Neural progenitor cell (in vitro differentiated cells): ENCODE measurements around the gene TENM3. TPM values are rescaled to one million over a fixed set of nuclear protein-coding genes. Genes with fewer than 3 reads are reported as not detected.

ENCODE experiments used
- DNase-seq: peaks from one replicate; pipeline ENCODE4 v3.0.0-alpha.2; 2016; ENCODE audit warnings: low spot score
- H2AFZ ChIP-seq: fragments of 200-600 bp; sonication (generic); replicated peaks from 2 replicates; pipeline ENCODE4 v1.6.1; 2016; ENCODE audit warnings: antibody characterized with exemption
- H3F3A ChIP-seq: fragments of 200-600 bp; sonication (generic); 2 replicates; pipeline ENCODE4 v1.6.1; 2016; ENCODE audit warnings: antibody characterized with exemption, low read depth
- H3K27ac ChIP-seq: fragments of 200-600 bp; sonication (generic); 2 replicates; pipeline ENCODE4 v1.5.1; 2016; ENCODE audit warnings: mild to moderate bottlenecking
- H3K27me3 ChIP-seq: fragments of 200-600 bp; sonication (generic); 2 replicates; pipeline ENCODE4 v1.6.1; 2016; ENCODE audit warnings: mild to moderate bottlenecking, moderate library complexity
- H3K36me3 ChIP-seq: fragments of 200-600 bp; sonication (generic); 2 replicates; pipeline ENCODE4 v1.5.1; 2016
- H3K4me1 ChIP-seq: fragments of 200-600 bp; sonication (generic); 2 replicates; pipeline ENCODE4 v1.6.1; 2016; ENCODE audit warnings: mixed run types
- H3K4me2 ChIP-seq: fragments of 200-600 bp; sonication (generic); 2 replicates; pipeline ENCODE4 v1.6.1; 2016
- H3K4me3 ChIP-seq: fragments of 200-600 bp; sonication (generic); 2 replicates; pipeline ENCODE4 v1.5.1; 2016
- H3K79me2 ChIP-seq: fragments of 200-600 bp; sonication (generic); 2 replicates; pipeline ENCODE4 v1.6.1; 2016; ENCODE audit warnings: low read depth
- H3K9ac ChIP-seq: fragments of 200-600 bp; sonication (generic); 2 replicates; pipeline ENCODE4 v1.6.1; 2016
- H3K9me3 ChIP-seq: fragments of 200-600 bp; sonication (generic); 2 replicates; pipeline ENCODE4 v1.5.1; 2016; ENCODE audit warnings: low read depth
- H4K20me1 ChIP-seq: fragments of 200-600 bp; sonication (generic); 2 replicates; pipeline ENCODE4 v1.6.1; 2016; ENCODE audit warnings: low read depth
- H3K27ac Mint-ChIP-seq: 3 replicates; pipeline ENCODE4 v1.8.0; 2021; ENCODE audit warnings: mixed read lengths
- H3K27me3 Mint-ChIP-seq: 2 replicates; pipeline ENCODE4 v1.8.0; 2022; ENCODE audit warnings: low read depth, mild to moderate bottlenecking, inconsistent platforms, moderate library complexity, mixed read lengths; ENCODE audit not compliant: insufficient read depth
- H3K36me3 Mint-ChIP-seq: 3 replicates; pipeline ENCODE4 v1.8.0; 2021; ENCODE audit warnings: mixed read lengths
- H3K4me1 Mint-ChIP-seq: 3 replicates; pipeline ENCODE4 v1.8.0; 2021; ENCODE audit warnings: mixed read lengths
- H3K4me3 Mint-ChIP-seq: 3 replicates; pipeline ENCODE4 v1.8.0; 2021; ENCODE audit warnings: mild to moderate bottlenecking, moderate library complexity, mixed read lengths
- H3K9me3 Mint-ChIP-seq: 3 replicates; pipeline ENCODE4 v1.8.0; 2020; ENCODE audit warnings: mixed read lengths
- EZH2 ChIP-seq: fragments of 200-600 bp; sonication (generic); IDR thresholded peaks from 2 replicates; pipeline ENCODE4 v1.6.1; 2017; ENCODE audit warnings: antibody characterized with exemption, mild to moderate bottlenecking, moderate library complexity
- EZH2phosphoT487 ChIP-seq: fragments of 200-600 bp; sonication (generic); IDR thresholded peaks from 2 replicates; pipeline ENCODE4 v1.6.1; 2017; ENCODE audit warnings: antibody characterized with exemption
- total RNA-seq: library from RNA; depleted of rRNA; stranded (reverse); fragments of >200 nt; gene quantifications from 2 replicates; pipeline ENCODE4 v1.2.3, GENCODE V29; 2015; ENCODE audit warnings: low replicate concordance
- TF ChIP-seq, protein P1 (sequence below): fragments of 200-600 bp; sonication (generic); IDR thresholded peaks from 2 replicates; pipeline ENCODE4 v1.5.1; 2017; ENCODE audit warnings: antibody characterized with exemption, mild to moderate bottlenecking

TENM3 gene
- total RNA-seq, 1 donor from 2014 or later = 78.7 TPM

DNA sequence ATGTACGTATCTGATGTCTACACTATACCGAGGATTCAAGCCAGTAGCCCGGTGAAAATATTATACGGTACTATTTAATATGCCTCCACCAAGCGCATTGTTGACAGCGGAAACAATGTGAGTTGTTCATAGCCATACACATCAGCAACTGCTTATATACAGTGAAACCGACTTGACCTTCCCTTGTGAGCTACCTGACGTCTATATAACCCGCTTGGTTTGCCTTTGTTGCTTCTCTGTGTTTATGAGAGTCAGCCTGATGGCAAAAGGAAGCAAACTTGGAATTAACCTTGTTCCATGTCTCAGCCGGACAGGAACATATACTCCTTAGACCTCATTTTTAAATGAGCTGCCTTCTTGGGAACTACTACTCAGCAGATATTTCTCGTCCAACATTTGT lies 462.2 kb downstream of the TENM3 start:
- H3K79me2 ChIP-seq = no peaks in the 10 kb centered on the region
- H3F3A ChIP-seq = no peaks in the 10 kb centered on the region
- H3K9me3 Mint-ChIP-seq = no peaks in the 10 kb centered on the region
- no peaks in the 10 kb centered on the region for H3K36me3 ChIP-seq
- H3K4me3 Mint-ChIP-seq = no peak overlapping the region
- H3K4me1 ChIP-seq = no peaks in the 10 kb centered on the region
- H3K9ac ChIP-seq = no peak overlapping the region
- H3K27me3 Mint-ChIP-seq = no peaks in the 10 kb centered on the region
- no peak for DNase-seq
- TF ChIP-seq, protein P1, sequence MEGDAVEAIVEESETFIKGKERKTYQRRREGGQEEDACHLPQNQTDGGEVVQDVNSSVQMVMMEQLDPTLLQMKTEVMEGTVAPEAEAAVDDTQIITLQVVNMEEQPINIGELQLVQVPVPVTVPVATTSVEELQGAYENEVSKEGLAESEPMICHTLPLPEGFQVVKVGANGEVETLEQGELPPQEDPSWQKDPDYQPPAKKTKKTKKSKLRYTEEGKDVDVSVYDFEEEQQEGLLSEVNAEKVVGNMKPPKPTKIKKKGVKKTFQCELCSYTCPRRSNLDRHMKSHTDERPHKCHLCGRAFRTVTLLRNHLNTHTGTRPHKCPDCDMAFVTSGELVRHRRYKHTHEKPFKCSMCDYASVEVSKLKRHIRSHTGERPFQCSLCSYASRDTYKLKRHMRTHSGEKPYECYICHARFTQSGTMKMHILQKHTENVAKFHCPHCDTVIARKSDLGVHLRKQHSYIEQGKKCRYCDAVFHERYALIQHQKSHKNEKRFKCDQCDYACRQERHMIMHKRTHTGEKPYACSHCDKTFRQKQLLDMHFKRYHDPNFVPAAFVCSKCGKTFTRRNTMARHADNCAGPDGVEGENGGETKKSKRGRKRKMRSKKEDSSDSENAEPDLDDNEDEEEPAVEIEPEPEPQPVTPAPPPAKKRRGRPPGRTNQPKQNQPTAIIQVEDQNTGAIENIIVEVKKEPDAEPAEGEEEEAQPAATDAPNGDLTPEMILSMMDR = no peak
- TF ChIP-seq EZH2phosphoT487 (no peak), EZH2 (no peak)
- H3K27ac Mint-ChIP-seq = no peak overlapping the region
- H3K4me3 ChIP-seq = no peak overlapping the region
- H3K4me1 Mint-ChIP-seq = no peaks in the 10 kb centered on the region
- no peak overlapping the region for H3K4me2 ChIP-seq
- no peaks in the 10 kb centered on the region for H3K27me3 ChIP-seq
- H3K36me3 Mint-ChIP-seq = peaks cover 29% of the 10 kb centered on the region
- no peak overlapping the region for H2AFZ ChIP-seq
- no peaks in the 10 kb centered on the region for H4K20me1 ChIP-seq
- no peak overlapping the region for H3K27ac ChIP-seq
- H3K9me3 ChIP-seq = no peaks in the 10 kb centered on the region

DNA sequence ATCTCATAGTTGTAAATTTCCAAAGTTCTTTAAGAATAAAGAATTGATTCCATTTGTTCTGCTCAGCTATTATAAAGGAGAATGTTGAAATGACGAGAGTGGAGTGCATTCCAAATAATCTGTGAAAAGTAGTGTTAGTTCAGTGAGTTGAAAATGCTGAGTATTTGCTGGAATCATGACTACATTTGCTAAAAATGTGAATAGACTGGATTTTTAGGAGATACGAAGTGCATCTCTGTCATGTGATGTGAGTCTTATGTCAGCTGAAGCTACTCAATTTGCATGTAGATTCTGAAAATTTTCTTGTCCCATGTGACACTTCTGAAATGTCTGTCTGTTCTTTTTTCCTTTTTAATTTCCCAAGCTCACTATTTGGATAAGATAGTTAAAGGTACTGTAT lies 468.0 kb downstream of the TENM3 start:
- H3K4me1 Mint-ChIP-seq = peaks cover 13% of the 10 kb centered on the region
- H3K9ac ChIP-seq = no peak overlapping the region
- H3K4me3 ChIP-seq = no peak overlapping the region
- no peak overlapping the region for H3K27ac Mint-ChIP-seq
- no peaks in the 10 kb centered on the region for H3K9me3 Mint-ChIP-seq
- TF ChIP-seq EZH2phosphoT487 (no peak), EZH2 (no peak)
- TF ChIP-seq, protein P1 = no peak
- no peak overlapping the region for H3K4me2 ChIP-seq
- no peak for DNase-seq
- H3K79me2 ChIP-seq = no peaks in the 10 kb centered on the region
- peaks cover 31% of the 10 kb centered on the region for H3K36me3 Mint-ChIP-seq
- H3K4me1 ChIP-seq = peaks cover 11% of the 10 kb centered on the region
- H3K36me3 ChIP-seq = no peaks in the 10 kb centered on the region
- no peaks in the 10 kb centered on the region for H3F3A ChIP-seq
- no peak overlapping the region for H3K4me3 Mint-ChIP-seq
- no peaks in the 10 kb centered on the region for H3K9me3 ChIP-seq
- no peaks in the 10 kb centered on the region for H3K27me3 Mint-ChIP-seq
- no peak overlapping the region for H3K27ac ChIP-seq
- H2AFZ ChIP-seq = no peak overlapping the region
- H3K27me3 ChIP-seq = no peaks in the 10 kb centered on the region
- H4K20me1 ChIP-seq = peaks cover 6% of the 10 kb centered on the region

DNA sequence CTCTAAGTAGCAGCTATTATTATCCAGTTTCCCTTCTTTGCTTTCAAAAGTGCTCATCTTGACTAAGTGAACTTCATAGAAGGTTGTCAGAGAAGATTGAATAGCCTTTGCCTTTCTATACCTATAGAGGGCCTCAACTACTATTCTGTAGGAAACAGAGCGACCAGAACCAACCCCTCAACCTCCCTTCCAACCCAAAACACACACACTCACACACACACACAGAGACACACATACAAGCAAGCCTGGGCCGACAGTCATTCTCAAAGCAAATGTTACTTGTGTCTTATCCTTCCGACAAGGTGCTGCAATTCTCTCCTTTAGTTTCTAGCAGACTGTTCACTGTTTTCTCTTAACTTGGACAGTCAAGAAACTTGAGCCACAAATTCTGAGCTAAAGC lies 472.3 kb downstream of the TENM3 start:
- Histone ChIP-seq H3K27ac (peak overlapping the region; percentile 44), H3K36me3 (no peaks in the 10 kb centered on the region), H3K9ac (no peak overlapping the region), H3K27me3 (no peaks in the 10 kb centered on the region), H3K9me3 (no peaks in the 10 kb centered on the region), H3K4me1 (peaks cover 14% of the 10 kb centered on the region), H3F3A (no peaks in the 10 kb centered on the region), H3K4me2 (no peak overlapping the region), H3K79me2 (no peaks in the 10 kb centered on the region), H3K4me3 (no peak overlapping the region), H2AFZ (no peak overlapping the region), H4K20me1 (peaks cover 6% of the 10 kb centered on the region)
- peaks cover 38% of the 10 kb centered on the region for H3K36me3 Mint-ChIP-seq
- H3K9me3 Mint-ChIP-seq = no peaks in the 10 kb centered on the region
- peak overlapping the region; percentile 9 for H3K27ac Mint-ChIP-seq
- TF ChIP-seq, protein P1 = no peak
- TF ChIP-seq EZH2phosphoT487 (no peak), EZH2 (no peak)
- peaks cover 16% of the 10 kb centered on the region for H3K4me1 Mint-ChIP-seq
- no peak for DNase-seq
- H3K4me3 Mint-ChIP-seq = no peak overlapping the region
- H3K27me3 Mint-ChIP-seq = no peaks in the 10 kb centered on the region
